ENCODE data around the gene ZBTB48. TPM values are rescaled to one million over a fixed set of nuclear protein-coding genes. Genes with fewer than 3 reads are reported as not detected.

Gene ZBTB48
- total RNA-seq, 1 experiment from 2014 or later: 41.9 TPM

DNA sequence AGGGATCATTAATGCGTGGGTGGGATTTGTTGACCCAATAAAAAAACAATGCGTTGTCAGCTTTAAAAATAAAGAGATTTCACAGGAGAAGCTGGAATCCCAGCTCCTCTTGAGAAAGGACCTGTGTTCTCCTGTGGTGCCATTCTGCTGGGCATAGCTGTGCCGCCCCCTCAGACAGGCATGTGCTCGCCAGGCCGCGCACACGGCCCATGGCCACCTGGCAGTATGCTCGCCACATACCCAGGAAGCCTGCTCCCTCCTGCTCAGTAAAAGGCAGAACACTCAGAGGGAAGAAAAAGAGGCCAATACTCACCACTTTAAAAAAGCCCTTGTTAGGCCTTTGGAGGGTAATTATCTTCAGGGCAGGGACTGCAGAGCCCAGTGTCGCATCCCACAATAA is 58.0 kb downstream of the ZBTB48 start:
- RAD21 ChIA-PET (ENCODE audit: low non-redundant PET in 1 of 2, low total read pairs in 2 of 2, uncharacterized antibody in 2 of 2, unreplicated experiment in 2 of 2): no interaction called here
- Histone ChIP-seq H3K4me2 (ENCODE audit: low read length) (no peak overlapping the region), H3K9me3 (ENCODE audit: control insufficient read depth in 1 of 2, insufficient read depth in 1 of 2, low read depth in 1 of 2, low read length in 2 of 2) (no peaks in the 10 kb centered on the region), H3K9me2 (ENCODE audit: insufficient read depth) (no peaks in the 10 kb centered on the region), H3K9ac (ENCODE audit: low read length) (no peak overlapping the region), H3K27me3 (ENCODE audit: insufficient read depth, low read length) (no peaks in the 10 kb centered on the region), H4K20me1 (ENCODE audit: insufficient read depth) (no peaks in the 10 kb centered on the region), H3K4me3 (replicated peaks in 1 of 2; ENCODE audit: low read depth in 1 of 2, low read length in 2 of 2) (no peak overlapping the region), H3K4me1 (ENCODE audit: control insufficient read depth in 1 of 2, insufficient read depth in 2 of 2, low read length in 2 of 2) (no peaks in the 10 kb centered on the region), H3K36me3 (ENCODE audit: control insufficient read depth in 1 of 2, insufficient read depth in 2 of 2, low read length in 2 of 2) (peaks cover 33 to 40% of the 10 kb centered on the region in 2 experiments), H2AFZ (ENCODE audit: low read depth, low read length, poor library complexity, severe bottlenecking) (no peak overlapping the region), H3K79me2 (ENCODE audit: insufficient read depth, low read length) (no peaks in the 10 kb centered on the region), H3K27ac (ENCODE audit: low read depth, low read length) (no peak overlapping the region)
- no TSS peak for BruUV-seq (replicated peaks)
- intact Hi-C loops (cut with micrococcal nuclease): no loop called here
- CTCF ChIA-PET: interaction anchor here (1.4 kb wide), 1 partner anchor 9 kb away, joined by 6 read pairs; no protein-coding TSS in a partner anchor
- TF ChIP-seq CEBPB (IDR thresholded peaks at IDR 0.05; ENCODE audit: low read depth) (no peak), FOSL1 (IDR thresholded peaks at IDR 0.05; ENCODE audit: low read depth) (no peak), POLR2A (IDR thresholded peaks at IDR 0.05; ENCODE audit: borderline replicate concordance, extremely low read depth, insufficient read depth, insufficient read length) (no peak), MAX (IDR thresholded peaks at IDR 0.05) (no peak), ZNF274 (IDR thresholded peaks at IDR 0.05; ENCODE audit: low read depth, low read length) (no peak), EZH2 (IDR thresholded peaks at IDR 0.05) (no peak), ZFX (IDR thresholded peaks at IDR 0.05) (no peak), POLR2AphosphoS5 (IDR thresholded peaks at IDR 0.05; ENCODE audit: low read depth, low read length) (no peak), SIN3A (IDR thresholded peaks at IDR 0.05; ENCODE audit: low read depth) (no peak), CBX3 (IDR thresholded peaks at IDR 0.05; ENCODE audit: low read depth) (no peak)
- TF ChIP-seq, protein P1, sequence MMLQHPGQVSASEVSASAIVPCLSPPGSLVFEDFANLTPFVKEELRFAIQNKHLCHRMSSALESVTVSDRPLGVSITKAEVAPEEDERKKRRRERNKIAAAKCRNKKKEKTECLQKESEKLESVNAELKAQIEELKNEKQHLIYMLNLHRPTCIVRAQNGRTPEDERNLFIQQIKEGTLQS (IDR thresholded peaks at IDR 0.05): no peak
- no peak for DNase-seq (ENCODE audit: low read depth, low spot score)
- POLR2A ChIA-PET: no interaction called here
- ATAC-seq: no peak

- no peak overlapping the region for H3K4me3 ChIP-seq (replicated peaks in 1 of 2; ENCODE audit: low read depth in 1 of 2, low read length in 2 of 2)
- no peak overlapping the region for H2AFZ ChIP-seq (ENCODE audit: low read depth, low read length, poor library complexity, severe bottlenecking)
- no peaks in the 10 kb centered on the region for H3K27me3 ChIP-seq (ENCODE audit: insufficient read depth, low read length)
- H3K27ac ChIP-seq (ENCODE audit: low read depth, low read length): no peak overlapping the region
- H3K4me1 ChIP-seq (ENCODE audit: control insufficient read depth in 1 of 2, insufficient read depth in 2 of 2, low read length in 2 of 2): no peaks in the 10 kb centered on the region
- H3K36me3 ChIP-seq (ENCODE audit: control insufficient read depth in 1 of 2, insufficient read depth in 2 of 2, low read length in 2 of 2): peaks cover 30 to 40% of the 10 kb centered on the region in 2 experiments
- CTCF ChIA-PET: interaction anchor here (1.4 kb wide), 1 partner anchor 8 kb away, joined by 6 read pairs; no protein-coding TSS in a partner anchor
- no peak overlapping the region for H3K4me2 ChIP-seq (ENCODE audit: low read length)
- RAD21 ChIA-PET (ENCODE audit: low non-redundant PET in 1 of 2, low total read pairs in 2 of 2, uncharacterized antibody in 2 of 2, unreplicated experiment in 2 of 2): no interaction called here
- H3K9ac ChIP-seq (ENCODE audit: low read length): no peak overlapping the region
- no peak for TF ChIP-seq EZH2 (IDR thresholded peaks at IDR 0.05)
- TF ChIP-seq, protein P1 (IDR thresholded peaks at IDR 0.05): no peak
- no peak for TF ChIP-seq ELF1 (IDR thresholded peaks at IDR 0.05; ENCODE audit: borderline replicate concordance, low read depth)
- TF ChIP-seq ZNF274 (IDR thresholded peaks at IDR 0.05; ENCODE audit: low read depth, low read length): no peak
- no peak for TF ChIP-seq CEBPB (IDR thresholded peaks at IDR 0.05; ENCODE audit: low read depth)
- no peak for TF ChIP-seq TCF7L2 (IDR thresholded peaks at IDR 0.05; ENCODE audit: borderline replicate concordance, extremely low read depth, insufficient read depth, insufficient read length)
- TF ChIP-seq JUND (IDR thresholded peaks at IDR 0.05): no peak
- no peak for TF ChIP-seq POLR2AphosphoS5 (IDR thresholded peaks at IDR 0.05; ENCODE audit: low read depth, low read length)
- no peak for TF ChIP-seq FOSL1 (IDR thresholded peaks at IDR 0.05; ENCODE audit: low read depth)
- TF ChIP-seq MAX (IDR thresholded peaks at IDR 0.05): no peak
- no peak for TF ChIP-seq EGR1 (IDR thresholded peaks at IDR 0.05; ENCODE audit: low read depth)
- TF ChIP-seq CBX3 (IDR thresholded peaks at IDR 0.05; ENCODE audit: low read depth): no peak
- ATAC-seq (no peak), DNase-seq (ENCODE audit: low read depth, low spot score) (no peak)
- H3K79me2 ChIP-seq (ENCODE audit: insufficient read depth, low read length): no peaks in the 10 kb centered on the region
- H3K9me3 ChIP-seq (ENCODE audit: control insufficient read depth in 1 of 2, insufficient read depth in 1 of 2, low read depth in 1 of 2, low read length in 2 of 2): no peaks in the 10 kb centered on the region
- BruUV-seq (replicated peaks): no TSS peak
- no peaks in the 10 kb centered on the region for H3K9me2 ChIP-seq (ENCODE audit: insufficient read depth)
- POLR2A ChIA-PET: no interaction called here
- no peaks in the 10 kb centered on the region for H4K20me1 ChIP-seq (ENCODE audit: insufficient read depth)
- intact Hi-C loops (cut with micrococcal nuclease): no loop called here
These were observed 58.4 kb downstream of the ZBTB48 start for GRCh38 chr1:6638226-6638625.

All from HCT116 (cell line).